Progenitor cell of endocrine pancreas (in vitro differentiated cells): ENCODE results near the gene TRIM3. TPM values are rescaled to one million over a fixed set of nuclear protein-coding genes. Genes with fewer than 3 reads are reported as not detected.

Experiments used
- DNase-seq: peaks from one replicate; pipeline ENCODE4 v3.0.0; 2021; ENCODE audit warnings: low spot score; ENCODE audit not compliant: unreplicated experiment
- H3K27ac Mint-ChIP-seq: 2 replicates; pipeline ENCODE4 v1.8.0; 2021; ENCODE audit warnings: mild to moderate bottlenecking, moderate library complexity, mixed read lengths
- H3K27me3 Mint-ChIP-seq: 2 replicates; pipeline ENCODE4 v1.8.0; 2021; ENCODE audit warnings: mixed read lengths
- H3K36me3 Mint-ChIP-seq: 2 replicates; pipeline ENCODE4 v1.8.0; 2022; ENCODE audit warnings: mixed read lengths; ENCODE audit not compliant: insufficient read depth
- H3K4me1 Mint-ChIP-seq: 2 replicates; pipeline ENCODE4 v1.8.0; 2021; ENCODE audit warnings: low read depth, mixed read lengths
- H3K4me3 Mint-ChIP-seq: 2 replicates; pipeline ENCODE4 v1.8.0; 2021; ENCODE audit warnings: low read depth, mild to moderate bottlenecking, moderate library complexity, mixed read lengths
- H3K9me3 Mint-ChIP-seq: 2 replicates; pipeline ENCODE4 v1.8.0; 2021; ENCODE audit warnings: low read depth, mixed read lengths
- total RNA-seq: library from RNA; stranded (reverse); gene quantifications from 2 replicates; pipeline ENCODE4 v1.2.1, GENCODE V29; 2021
- TF ChIP-seq, protein P1 (sequence below): fragments of 200-600 bp; sonication (generic); IDR thresholded peaks from one replicate; pipeline ENCODE4 v1.5.0; 2021; ENCODE audit warnings: antibody characterized with exemption, mild to moderate bottlenecking; ENCODE audit not compliant: unreplicated experiment

Gene TRIM3
- total RNA-seq, 1 donor from 2014 or later: 22.6 TPM

DNA sequence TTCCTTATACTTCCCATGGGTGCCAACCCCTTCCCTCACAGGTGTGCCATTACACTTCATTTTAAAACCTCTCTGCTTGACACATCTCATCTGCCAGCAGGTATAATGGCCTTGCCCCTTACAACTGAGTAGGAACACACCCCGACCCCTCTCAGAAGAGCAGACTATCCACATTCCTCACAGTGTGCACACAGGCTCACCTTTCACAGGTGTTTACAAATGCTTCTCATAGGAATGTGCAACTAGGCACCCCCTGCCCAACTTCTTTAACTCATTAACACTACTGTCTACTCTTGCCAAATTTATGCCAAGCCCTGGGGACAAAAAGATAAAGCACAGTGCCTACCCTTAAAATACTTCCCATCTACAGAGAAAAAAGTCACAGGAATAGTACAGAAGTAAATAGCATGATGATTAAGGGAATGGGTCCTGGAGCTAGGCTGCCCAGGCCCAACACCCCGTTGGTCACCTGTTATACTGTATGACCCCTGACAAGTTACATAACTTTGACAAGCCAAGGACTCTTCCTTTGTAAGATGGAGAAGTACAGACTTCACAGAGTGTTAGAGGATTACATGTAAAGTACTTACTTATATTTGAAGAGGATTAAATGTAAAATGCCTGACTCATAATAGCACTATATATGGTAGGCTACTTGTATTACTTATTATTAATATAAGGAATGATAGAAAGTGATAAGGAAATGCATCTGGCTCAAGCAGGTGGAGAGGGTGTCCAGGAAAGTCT lies 15.2 kb downstream of the TRIM3 start:
- Mint-ChIP-seq H3K9me3 (no peaks in the 10 kb centered on the region), H3K36me3 (peaks cover 8% of the 10 kb centered on the region), H3K4me1 (peaks cover 18% of the 10 kb centered on the region), H3K27ac (peak overlapping the region; percentile 90), H3K27me3 (no peaks in the 10 kb centered on the region), H3K4me3 (peak overlapping the region; percentile 33)
- TF ChIP-seq, protein P1, sequence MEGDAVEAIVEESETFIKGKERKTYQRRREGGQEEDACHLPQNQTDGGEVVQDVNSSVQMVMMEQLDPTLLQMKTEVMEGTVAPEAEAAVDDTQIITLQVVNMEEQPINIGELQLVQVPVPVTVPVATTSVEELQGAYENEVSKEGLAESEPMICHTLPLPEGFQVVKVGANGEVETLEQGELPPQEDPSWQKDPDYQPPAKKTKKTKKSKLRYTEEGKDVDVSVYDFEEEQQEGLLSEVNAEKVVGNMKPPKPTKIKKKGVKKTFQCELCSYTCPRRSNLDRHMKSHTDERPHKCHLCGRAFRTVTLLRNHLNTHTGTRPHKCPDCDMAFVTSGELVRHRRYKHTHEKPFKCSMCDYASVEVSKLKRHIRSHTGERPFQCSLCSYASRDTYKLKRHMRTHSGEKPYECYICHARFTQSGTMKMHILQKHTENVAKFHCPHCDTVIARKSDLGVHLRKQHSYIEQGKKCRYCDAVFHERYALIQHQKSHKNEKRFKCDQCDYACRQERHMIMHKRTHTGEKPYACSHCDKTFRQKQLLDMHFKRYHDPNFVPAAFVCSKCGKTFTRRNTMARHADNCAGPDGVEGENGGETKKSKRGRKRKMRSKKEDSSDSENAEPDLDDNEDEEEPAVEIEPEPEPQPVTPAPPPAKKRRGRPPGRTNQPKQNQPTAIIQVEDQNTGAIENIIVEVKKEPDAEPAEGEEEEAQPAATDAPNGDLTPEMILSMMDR: no peak
- no peak for DNase-seq

DNA sequence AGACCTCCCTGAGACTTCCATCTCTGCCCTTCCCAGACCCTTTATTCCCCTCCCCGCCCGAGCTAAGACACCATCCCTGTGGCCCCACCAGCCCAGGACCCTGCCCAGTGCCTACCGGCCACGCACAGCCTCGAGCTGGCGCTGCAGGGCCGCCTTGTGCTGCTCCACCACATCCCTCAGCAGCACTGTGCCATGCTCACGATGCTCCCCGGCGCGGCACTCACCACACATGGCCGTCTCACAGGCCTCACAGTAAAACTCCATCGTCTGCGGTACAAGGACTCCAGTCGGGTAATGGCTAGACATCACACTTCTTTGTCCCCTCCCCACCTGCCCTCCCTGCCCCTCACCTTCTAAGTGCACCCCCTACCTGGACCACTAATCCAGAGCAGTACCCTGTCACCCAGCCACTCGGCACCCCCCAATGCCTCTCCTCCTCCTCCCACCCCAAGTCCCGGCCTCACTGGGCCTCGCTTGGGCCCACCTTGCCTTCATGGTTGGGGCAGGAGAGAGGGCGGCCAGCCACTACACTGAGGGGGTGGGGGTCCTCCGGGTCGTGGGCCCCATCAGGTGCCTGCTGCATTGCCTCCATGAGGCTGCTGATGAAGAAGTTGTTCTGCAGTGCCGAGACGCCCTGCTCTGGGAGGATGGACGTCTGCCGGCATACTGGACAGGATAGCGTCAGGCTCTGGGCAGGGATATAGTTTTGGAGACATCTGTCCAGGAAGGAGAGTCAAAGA lies 16.0 kb downstream of the TRIM3 start:
- no peak overlapping the region for H3K4me3 Mint-ChIP-seq
- peaks cover 8% of the 10 kb centered on the region for H3K36me3 Mint-ChIP-seq
- no peak for DNase-seq
- H3K4me1 Mint-ChIP-seq: peaks cover 18% of the 10 kb centered on the region
- H3K27me3 Mint-ChIP-seq: no peaks in the 10 kb centered on the region
- TF ChIP-seq, protein P1: no peak
- H3K9me3 Mint-ChIP-seq: no peaks in the 10 kb centered on the region
- H3K27ac Mint-ChIP-seq: peak overlapping the region; percentile 90

DNA sequence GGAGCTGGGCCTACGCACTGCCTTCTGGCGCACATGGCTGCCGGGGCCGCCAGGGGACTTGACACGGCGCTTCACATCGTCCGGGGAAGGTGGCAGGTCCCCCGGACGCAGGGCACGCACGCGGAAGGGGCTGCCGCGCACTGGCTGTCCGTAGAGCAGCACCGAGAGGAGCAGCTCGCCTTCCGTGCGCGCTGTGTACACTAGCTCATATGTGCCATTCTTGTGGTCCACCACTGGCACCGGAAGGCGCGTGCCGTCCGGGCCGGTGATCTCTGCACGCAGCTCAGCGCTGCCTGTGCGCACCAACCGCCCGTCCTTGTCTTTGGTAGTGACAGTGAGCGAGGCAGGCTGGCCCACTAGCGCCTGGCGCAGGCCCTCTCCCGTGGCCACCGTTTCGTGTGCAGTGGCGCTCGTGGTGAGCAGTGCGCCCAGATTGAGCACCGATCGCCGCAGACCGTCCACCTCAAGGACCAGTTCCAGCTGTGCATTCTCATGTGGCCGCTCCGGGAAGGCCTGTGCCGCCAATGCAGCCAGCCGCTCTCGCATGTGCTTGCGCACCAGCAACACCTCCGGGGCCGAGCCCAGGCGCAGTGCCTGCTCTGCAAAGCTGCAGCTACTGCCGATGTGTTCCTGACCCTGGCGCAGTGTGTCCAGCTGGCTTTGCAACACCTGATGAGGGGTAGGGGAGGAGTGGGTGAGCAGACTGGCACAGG lies 17.2 kb downstream of the TRIM3 start:
- no peak for DNase-seq
- H3K27me3 Mint-ChIP-seq: no peaks in the 10 kb centered on the region
- no peaks in the 10 kb centered on the region for H3K9me3 Mint-ChIP-seq
- H3K36me3 Mint-ChIP-seq: peaks cover 8% of the 10 kb centered on the region
- H3K27ac Mint-ChIP-seq: no peak overlapping the region
- H3K4me1 Mint-ChIP-seq: peaks cover 18% of the 10 kb centered on the region
- H3K4me3 Mint-ChIP-seq: no peak overlapping the region
- TF ChIP-seq, protein P1: no peak

DNA sequence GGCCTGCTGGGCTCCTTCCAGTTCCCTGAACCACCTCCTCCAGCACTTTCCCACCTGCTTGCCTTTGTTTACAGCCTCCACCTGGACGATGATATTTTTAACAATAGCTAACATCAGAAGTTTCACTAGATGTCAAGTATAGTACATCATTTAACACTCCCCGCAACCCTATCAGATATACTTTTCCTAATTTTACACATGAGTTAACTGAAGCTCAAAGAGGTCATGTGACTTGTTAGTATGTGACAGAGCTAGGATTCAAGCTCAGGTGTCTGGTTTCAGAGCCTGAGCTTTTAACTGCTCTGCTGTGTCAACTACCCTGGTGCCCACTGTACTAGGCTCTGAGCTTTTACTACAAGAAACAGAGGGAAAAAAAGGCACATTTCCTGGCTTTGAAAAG lies 18.7 kb downstream of the TRIM3 start:
- no peak for DNase-seq
- H3K4me1 Mint-ChIP-seq: peaks cover 18% of the 10 kb centered on the region
- H3K27ac Mint-ChIP-seq: no peak overlapping the region
- no peaks in the 10 kb centered on the region for H3K27me3 Mint-ChIP-seq
- H3K9me3 Mint-ChIP-seq: no peaks in the 10 kb centered on the region
- H3K36me3 Mint-ChIP-seq: peaks cover 8% of the 10 kb centered on the region
- TF ChIP-seq, protein P1: no peak
- no peak overlapping the region for H3K4me3 Mint-ChIP-seq

DNA sequence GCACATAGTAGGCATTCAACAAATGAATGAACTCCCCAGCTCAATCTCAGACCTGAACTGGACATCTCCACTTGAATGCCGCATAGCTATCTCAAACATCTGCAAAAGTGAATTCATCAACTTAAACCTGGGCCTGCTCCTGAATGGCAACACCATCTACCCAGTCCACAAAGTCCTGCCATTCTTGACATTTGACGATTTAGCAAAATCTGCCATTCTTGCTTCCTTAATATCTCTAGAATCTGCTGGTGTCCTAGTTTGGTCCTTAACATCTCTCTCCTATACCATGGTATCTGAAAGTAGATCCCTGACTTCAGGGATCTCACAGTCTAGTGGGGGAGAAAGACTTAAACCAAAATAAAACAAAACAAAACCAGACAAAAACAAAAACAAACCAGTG lies 20.6 kb downstream of the TRIM3 start:
- DNase-seq: no peak
- TF ChIP-seq, protein P1: no peak
- H3K9me3 Mint-ChIP-seq: no peaks in the 10 kb centered on the region
- H3K27me3 Mint-ChIP-seq: no peaks in the 10 kb centered on the region
- peaks cover 5% of the 10 kb centered on the region for H3K36me3 Mint-ChIP-seq
- H3K4me3 Mint-ChIP-seq: no peak overlapping the region
- peaks cover 8% of the 10 kb centered on the region for H3K4me1 Mint-ChIP-seq
- H3K27ac Mint-ChIP-seq: no peak overlapping the region
